Activated CD8-positive, alpha-beta memory T cell treated with anti-CD3 and anti-CD28 coated beads, Interleukin-2, amount 50 U/mL, for 4 hours (primary cell): Measurements from ENCODE around the gene SUDS3.

Source experiments
- DNase-seq: peaks from one replicate; pipeline ENCODE4 v3.0.0-alpha.2; 2020

The SUDS3 gene

GRCh38 chr12:118456741-118457140 is 80.4 kb downstream of the SUDS3 start:
- DNase-seq, result no peak

- no peak for DNase-seq
Measured at GRCh38 chr12:118459110-118459509, 82.8 kb downstream of the SUDS3 start.

- DNase-seq, result no peak
Measured at GRCh38 chr12:118463677-118464076, 87.3 kb downstream of the SUDS3 start.

DNA sequence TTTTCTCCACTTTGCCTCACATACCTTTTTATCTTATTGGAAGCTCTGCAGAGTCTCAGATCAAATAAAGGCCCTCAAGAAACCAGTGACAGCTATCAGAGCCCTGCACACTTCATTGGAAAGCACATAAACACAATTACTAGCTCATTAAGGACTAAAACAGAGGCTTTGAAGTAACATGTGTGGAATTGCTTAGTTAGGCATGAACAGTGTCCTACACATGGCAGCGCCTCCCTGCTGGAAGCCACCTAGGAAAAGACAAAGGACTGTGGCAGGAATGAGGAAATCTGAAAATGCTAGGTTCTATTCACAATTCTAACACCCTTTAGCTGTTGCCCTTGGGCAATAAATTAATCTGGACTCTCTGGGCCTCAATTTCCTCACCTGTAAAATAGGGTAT is 89.4 kb downstream of the SUDS3 start:
- DNase-seq, result no peak
